Measurements from ENCODE around the gene MPO.

Gene MPO, protein sequence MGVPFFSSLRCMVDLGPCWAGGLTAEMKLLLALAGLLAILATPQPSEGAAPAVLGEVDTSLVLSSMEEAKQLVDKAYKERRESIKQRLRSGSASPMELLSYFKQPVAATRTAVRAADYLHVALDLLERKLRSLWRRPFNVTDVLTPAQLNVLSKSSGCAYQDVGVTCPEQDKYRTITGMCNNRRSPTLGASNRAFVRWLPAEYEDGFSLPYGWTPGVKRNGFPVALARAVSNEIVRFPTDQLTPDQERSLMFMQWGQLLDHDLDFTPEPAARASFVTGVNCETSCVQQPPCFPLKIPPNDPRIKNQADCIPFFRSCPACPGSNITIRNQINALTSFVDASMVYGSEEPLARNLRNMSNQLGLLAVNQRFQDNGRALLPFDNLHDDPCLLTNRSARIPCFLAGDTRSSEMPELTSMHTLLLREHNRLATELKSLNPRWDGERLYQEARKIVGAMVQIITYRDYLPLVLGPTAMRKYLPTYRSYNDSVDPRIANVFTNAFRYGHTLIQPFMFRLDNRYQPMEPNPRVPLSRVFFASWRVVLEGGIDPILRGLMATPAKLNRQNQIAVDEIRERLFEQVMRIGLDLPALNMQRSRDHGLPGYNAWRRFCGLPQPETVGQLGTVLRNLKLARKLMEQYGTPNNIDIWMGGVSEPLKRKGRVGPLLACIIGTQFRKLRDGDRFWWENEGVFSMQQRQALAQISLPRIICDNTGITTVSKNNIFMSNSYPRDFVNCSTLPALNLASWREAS

DNA sequence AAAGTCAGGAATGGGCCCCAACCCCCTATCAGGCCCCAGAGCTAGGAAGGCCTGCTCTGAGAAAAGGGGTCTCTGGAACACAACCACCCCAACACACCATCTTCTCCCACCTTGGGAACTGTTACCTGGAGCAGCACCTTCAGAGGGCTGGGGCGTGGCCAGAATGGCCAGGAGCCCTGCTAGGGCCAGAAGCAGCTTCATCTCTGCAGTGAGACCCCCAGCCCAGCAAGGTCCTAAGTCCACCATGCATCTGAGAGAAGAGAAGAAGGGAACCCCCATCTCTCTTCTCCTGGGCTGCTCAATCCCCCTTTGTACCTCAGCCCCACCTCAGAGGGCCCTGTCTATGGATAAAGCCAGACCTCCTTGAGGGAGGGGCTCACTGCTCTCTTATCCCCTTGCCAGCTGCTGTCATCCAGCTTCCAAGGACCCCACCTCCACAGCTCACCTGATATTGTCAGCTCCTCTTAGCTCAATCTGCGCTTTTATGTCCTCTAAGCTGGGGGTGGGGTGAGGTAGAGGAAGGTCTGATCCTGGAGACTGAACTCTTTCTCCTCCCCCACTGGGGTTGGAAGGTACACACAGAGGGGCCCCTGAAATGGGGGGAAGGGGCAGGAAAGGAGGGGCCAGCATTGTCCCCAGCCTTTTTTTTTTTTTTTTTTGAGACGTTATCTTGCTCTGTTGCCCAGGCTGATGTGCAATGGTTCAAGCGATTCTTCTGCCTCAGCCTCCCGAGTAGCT lies at the start of gene MPO:
TSS of gene MPO (minus strand) at position 456 of the 738 bp plus-strand sequence. CDS start at position 279, 177 bp downstream.
- TF ChIP-seq GATA2 (IDR thresholded peaks at IDR 0.05; ENCODE audit: low read depth, low read length) (no peak), GATA3 (IDR thresholded peaks at IDR 0.05; ENCODE audit: low read depth, low read length) (no peak)

GRCh38 chr17:58329810-58330537 lies 49.2 kb upstream of the MPO start:
- TF ChIP-seq GATA2 (IDR thresholded peaks at IDR 0.05; ENCODE audit: low read depth, low read length) (no peak), GATA3 (IDR thresholded peaks at IDR 0.05; ENCODE audit: low read depth, low read length) (no peak)

- TF ChIP-seq GATA2 (IDR thresholded peaks at IDR 0.05; ENCODE audit: low read depth, low read length) (no peak), GATA3 (IDR thresholded peaks at IDR 0.05; ENCODE audit: low read depth, low read length) (no peak)
Observed at GRCh38 chr17:58329035-58329809, 48.5 kb upstream of the MPO start.

GRCh38 chr17:58328195-58329034 lies 47.7 kb upstream of the MPO start, which contains the start of gene TSPOAP1:
TSS of gene TSPOAP1 (minus strand) at chr17:58328795. CDS start at chr17:58327920, 875 bp downstream.
- no peak for TF ChIP-seq GATA3 (IDR thresholded peaks at IDR 0.05; ENCODE audit: low read depth, low read length)
- TF ChIP-seq GATA2 (IDR thresholded peaks at IDR 0.05; ENCODE audit: low read depth, low read length): no peak

DNA sequence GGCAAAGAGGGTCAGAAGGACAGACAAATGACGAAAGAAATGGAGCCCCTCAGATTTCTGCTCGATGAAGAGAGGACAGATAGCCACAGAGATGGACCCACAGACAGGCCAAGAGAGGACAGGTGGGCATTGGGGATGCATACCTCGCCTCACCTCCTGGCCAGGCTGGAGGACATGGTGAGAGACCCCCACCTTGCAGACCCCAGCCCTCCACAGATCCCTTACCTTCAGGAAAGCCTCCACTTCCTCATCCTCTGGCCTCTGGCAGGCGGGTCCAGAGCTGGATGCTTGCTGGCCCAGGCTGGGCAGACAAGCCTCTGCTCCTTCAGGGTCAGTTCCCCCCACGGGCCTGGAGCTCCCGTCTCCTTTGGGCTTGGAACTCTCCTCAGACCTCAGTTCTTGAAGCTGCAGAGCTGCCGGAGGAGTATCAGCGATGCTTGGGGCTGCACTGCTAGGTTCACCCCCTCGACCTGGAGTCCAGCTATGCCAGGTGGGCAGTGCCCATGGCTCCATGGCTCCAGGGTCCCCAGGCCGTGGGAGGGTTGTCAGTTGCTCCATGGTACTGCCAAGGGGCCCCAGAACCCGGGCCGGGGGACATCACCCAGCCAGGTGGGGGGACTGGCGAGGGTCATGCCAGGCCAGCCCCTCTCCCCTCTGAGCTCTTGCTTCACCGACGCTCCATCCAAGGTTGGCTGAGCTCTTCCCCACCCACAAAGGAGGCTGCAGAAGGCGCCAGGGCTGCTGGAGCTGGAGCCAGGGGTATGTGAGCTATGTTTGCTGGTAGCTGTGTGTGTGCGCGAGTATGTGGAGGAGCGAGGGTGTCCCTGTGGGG lies 46.8 kb upstream of the MPO start:
- TF ChIP-seq GATA2 (IDR thresholded peaks at IDR 0.05; ENCODE audit: low read depth, low read length) (no peak), GATA3 (IDR thresholded peaks at IDR 0.05; ENCODE audit: low read depth, low read length) (no peak)

DNA sequence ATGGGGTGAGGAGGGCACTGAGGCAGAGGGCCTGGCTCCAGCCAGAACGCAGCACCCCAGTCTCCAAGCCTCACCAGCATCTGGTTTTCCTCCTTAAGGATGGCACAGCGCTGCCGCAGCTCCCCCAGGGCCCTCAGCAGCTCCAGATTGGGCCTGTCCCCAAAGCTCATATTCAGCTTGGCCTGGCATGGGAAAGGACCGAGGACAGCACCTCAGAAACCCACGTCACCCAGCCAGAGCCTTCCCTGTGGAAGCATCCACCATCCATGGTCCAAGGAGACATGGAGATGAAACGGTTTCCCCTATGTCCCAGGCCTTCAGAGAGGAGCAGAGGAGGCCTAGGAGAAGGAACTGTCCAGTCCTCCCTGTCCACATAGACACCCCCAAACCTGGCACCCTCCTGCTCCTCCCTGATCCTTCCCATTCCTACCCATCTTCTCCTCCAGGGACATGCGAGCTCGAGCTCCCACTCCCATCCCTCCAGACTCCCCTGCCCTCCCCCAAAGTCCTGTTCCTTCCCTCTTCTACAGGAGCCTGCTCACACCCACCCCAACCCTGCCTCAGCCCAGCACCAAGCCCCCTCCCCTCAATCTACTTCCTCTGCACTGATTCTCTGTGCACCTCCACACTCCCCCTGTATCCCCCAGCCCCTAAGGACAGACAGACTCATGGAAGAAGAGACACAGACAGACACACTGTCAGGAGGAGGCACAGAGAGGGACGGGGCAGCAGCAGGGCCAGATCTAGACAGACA lies 46.1 kb upstream of the MPO start:
- no peak for TF ChIP-seq GATA3 (IDR thresholded peaks at IDR 0.05; ENCODE audit: low read depth, low read length)
- TF ChIP-seq GATA2 (IDR thresholded peaks at IDR 0.05; ENCODE audit: low read depth, low read length): no peak

- TF ChIP-seq GATA3 (IDR thresholded peaks at IDR 0.05; ENCODE audit: low read depth, low read length) (no peak), GATA2 (IDR thresholded peaks at IDR 0.05; ENCODE audit: low read depth, low read length) (no peak)
Observed at GRCh38 chr17:58325976-58326468, 45.3 kb upstream of the MPO start.

DNA sequence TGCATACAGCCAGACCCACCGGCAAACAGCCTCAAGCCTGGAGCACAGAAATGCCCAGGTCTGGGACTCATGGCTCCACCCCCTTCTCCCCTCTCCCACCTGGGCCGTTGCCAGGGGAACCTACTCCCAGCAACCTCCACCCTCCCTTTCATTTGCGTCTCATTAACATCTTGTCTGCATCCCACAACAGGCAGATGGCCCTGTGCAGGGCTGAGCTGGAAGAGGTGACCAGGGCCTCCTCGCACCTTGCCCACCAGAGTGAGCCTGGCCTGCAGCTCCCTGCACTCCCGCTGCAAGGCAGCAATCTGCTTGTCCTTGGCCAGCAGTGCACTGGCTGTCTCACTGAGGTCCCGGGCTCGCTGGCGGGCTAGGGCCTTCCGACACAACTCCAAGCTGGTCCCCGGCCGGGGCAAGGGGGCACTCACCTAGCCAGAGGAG lies 44.6 kb upstream of the MPO start:
- TF ChIP-seq GATA2 (IDR thresholded peaks at IDR 0.05; ENCODE audit: low read depth, low read length) (no peak), GATA3 (IDR thresholded peaks at IDR 0.05; ENCODE audit: low read depth, low read length) (no peak)

DNA sequence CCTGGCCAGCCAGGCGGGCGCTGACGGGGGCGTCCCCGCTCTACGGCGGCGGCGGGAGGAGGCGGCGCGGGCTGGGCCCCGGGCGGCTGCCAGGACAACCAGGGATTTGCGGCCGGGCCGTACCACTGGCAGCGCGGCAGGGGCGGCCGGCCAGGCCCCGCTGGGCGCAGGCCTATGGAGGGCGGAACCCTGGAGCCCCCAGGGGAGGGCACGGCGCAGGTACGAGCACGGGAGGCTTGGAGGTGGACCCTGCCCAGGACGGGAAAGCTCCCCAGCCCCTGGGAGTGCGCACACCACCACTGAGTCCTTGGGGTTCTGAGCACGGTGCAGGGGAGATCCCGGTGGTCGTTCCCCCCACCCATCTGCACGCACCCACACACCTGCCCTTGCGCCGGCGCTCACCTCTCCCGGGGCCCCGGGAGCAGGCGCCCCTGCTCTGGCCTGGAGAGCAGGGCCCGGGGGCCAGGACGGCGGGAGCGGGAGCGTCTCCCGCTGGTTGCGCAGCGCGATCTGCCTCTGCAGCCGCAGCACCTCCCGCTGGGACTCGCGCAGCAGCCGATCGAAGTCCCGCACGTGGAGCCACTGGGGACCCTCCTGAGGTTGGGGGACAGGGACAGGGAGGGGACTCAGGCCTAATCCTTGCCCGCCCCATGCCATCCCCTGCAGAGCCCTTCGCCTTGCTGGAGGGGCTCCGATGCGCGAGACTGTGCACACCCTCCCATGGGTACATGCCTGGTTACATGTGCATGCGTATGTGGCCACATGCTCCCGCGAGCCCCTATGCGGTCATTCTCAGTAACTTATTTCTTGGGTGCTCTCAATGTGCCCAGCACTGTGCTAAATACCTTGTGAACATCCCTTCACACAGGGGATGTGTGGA lies 43.9 kb upstream of the MPO start:
- TF ChIP-seq GATA2 (IDR thresholded peaks at IDR 0.05; ENCODE audit: low read depth, low read length) (no peak; the same call in 1 of the 2 replicates), GATA3 (IDR thresholded peaks at IDR 0.05; ENCODE audit: low read depth, low read length) (no peak)

GRCh38 chr17:58324056-58324408 lies 43.3 kb upstream of the MPO start:
- TF ChIP-seq GATA3 (IDR thresholded peaks at IDR 0.05; ENCODE audit: low read depth, low read length) (no peak), GATA2 (IDR thresholded peaks at IDR 0.05; ENCODE audit: low read depth, low read length) (0 out of 2 replicates have a peak, but pooled peaks have one; percentile 14)
